GM12878 (cell line): ENCODE measurements around the gene SNCAIP.

Experiments
- ATF2 ChIP-seq: IDR thresholded peaks from 2 replicates; pipeline ENCODE4 v1.6.1; 2012; ENCODE audit warnings: low read length, inconsistent platforms
- CEBPB ChIP-seq, 2 experiments: fragments of 150-350 bp in 1 of 2; IDR thresholded peaks; 2 replicates each; pipeline ENCODE4 v1.6.1; 2012 to 2014; ENCODE audit warnings: low read depth in 2 of 2, low read length in 2 of 2, borderline replicate concordance in 1 of 2, inconsistent platforms in 1 of 2
- CREM ChIP-seq: IDR thresholded peaks from 2 replicates; pipeline ENCODE4 v1.6.1; 2014; ENCODE audit warnings: antibody characterized with exemption, low read depth
- IKZF1 ChIP-seq: fragments of 450-650 bp; conservative IDR thresholded peaks from 2 replicates; pipeline ENCODE4 v1.6.1; 2017; ENCODE audit warnings: antibody characterized with exemption, mild to moderate bottlenecking
- NFYB ChIP-seq: IDR thresholded peaks from 2 replicates; pipeline ENCODE4 v1.6.1; 2011; ENCODE audit warnings: low read depth, mild to moderate bottlenecking, low read length, improper control_type of control experiment, moderate library complexity; ENCODE audit not compliant: insufficient read depth
- POLR2A ChIP-seq: IDR thresholded peaks from 2 replicates; pipeline ENCODE4 v1.6.1; 2011; ENCODE audit warnings: low read depth, mild to moderate bottlenecking, low read length
- RFX5 ChIP-seq: IDR thresholded peaks from 2 replicates; pipeline ENCODE4 v1.6.1; 2011; ENCODE audit warnings: low read depth, low read length, improper control_type of control experiment
- TCF7 ChIP-seq: IDR thresholded peaks from 2 replicates; pipeline ENCODE4 v1.6.1; 2014; ENCODE audit warnings: antibody characterized with exemption, borderline replicate concordance
- ZBED1 ChIP-seq: IDR thresholded peaks from 2 replicates; pipeline ENCODE4 v1.6.1; 2016; ENCODE audit warnings: borderline replicate concordance
- ZNF687 ChIP-seq: fragments of 450-650 bp; IDR thresholded peaks from 2 replicates; pipeline ENCODE4 v1.6.1; 2017; ENCODE audit warnings: mild to moderate bottlenecking, moderate library complexity
- TF ChIP-seq, protein P1 (sequence below), 3 experiments: IDR thresholded peaks in 2 of 3; conservative IDR thresholded peaks in 1 of 3; 2 replicates each; pipeline ENCODE4 v1.5.1; 2011; ENCODE audit warnings: low read depth in 3 of 3, low read length in 3 of 3, mild to moderate bottlenecking in 3 of 3, control low read depth in 2 of 3, moderate library complexity in 2 of 3, inconsistent platforms in 1 of 3, mixed read lengths in 1 of 3; ENCODE audit not compliant: control insufficient read depth in 2 of 3, insufficient read depth in 1 of 3; ENCODE audit errors: extremely low read depth in 1 of 3

DNA sequence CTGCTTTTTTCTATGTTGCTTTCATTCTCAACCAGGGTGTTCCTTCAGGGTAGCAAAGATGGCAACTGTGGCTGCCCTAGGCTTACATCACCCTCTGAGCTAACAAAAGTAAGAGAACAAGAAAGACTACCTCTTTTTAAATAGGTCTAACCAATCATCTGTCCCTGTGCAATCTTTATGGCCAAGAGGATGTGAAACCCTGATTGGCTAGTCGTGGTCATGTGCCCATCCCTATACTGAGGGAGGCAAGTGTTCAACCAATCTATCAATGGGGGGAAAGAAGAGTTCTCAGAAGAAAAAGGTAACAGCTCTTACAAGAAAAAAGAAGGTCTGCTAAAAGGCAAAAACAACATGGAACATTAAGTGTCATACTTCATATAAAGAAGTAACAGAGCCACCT, 11.7 kb upstream of the SNCAIP start:
- TF ChIP-seq NFYB = no peak
- no peak for TF ChIP-seq ZNF687
- no peak for TF ChIP-seq CEBPB (IDR thresholded peaks at IDR 0.05; ENCODE audit: borderline replicate concordance in 1 of 2, low read depth in 2 of 2, low read length in 2 of 2)
- no peak for TF ChIP-seq ZBED1
- TF ChIP-seq, protein P1, sequence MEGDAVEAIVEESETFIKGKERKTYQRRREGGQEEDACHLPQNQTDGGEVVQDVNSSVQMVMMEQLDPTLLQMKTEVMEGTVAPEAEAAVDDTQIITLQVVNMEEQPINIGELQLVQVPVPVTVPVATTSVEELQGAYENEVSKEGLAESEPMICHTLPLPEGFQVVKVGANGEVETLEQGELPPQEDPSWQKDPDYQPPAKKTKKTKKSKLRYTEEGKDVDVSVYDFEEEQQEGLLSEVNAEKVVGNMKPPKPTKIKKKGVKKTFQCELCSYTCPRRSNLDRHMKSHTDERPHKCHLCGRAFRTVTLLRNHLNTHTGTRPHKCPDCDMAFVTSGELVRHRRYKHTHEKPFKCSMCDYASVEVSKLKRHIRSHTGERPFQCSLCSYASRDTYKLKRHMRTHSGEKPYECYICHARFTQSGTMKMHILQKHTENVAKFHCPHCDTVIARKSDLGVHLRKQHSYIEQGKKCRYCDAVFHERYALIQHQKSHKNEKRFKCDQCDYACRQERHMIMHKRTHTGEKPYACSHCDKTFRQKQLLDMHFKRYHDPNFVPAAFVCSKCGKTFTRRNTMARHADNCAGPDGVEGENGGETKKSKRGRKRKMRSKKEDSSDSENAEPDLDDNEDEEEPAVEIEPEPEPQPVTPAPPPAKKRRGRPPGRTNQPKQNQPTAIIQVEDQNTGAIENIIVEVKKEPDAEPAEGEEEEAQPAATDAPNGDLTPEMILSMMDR (IDR thresholded peaks at IDR 0.05 in 2 of 3, conservative IDR thresholded peaks at IDR 0.05 in 1 of 3; ENCODE audit: control insufficient read depth in 2 of 3, extremely low read depth in 1 of 3, insufficient read depth in 1 of 3, low read depth in 3 of 3, low read length in 3 of 3) = no peak
- TF ChIP-seq CREM = no peak
- no peak for TF ChIP-seq ATF2
- no peak for TF ChIP-seq POLR2A
- TF ChIP-seq IKZF1 = no peak
- no peak for TF ChIP-seq RFX5
- no peak for TF ChIP-seq TCF7
